ENCODE results near the gene NOTUM. TPM values are rescaled to one million over a fixed set of nuclear protein-coding genes. Genes with fewer than 3 reads are reported as not detected.
A peak's percentile ranks its signal among the peaks of the same experiment; 100 is the strongest.

The NOTUM gene
- total RNA-seq, 2 experiments from 2014 or later = 0.15 TPM; not detected in 1

GRCh38 chr17:81964081-81964849, 3.3 kb upstream of the NOTUM start:
- peaks cover 25% of the 10 kb centered on the region for H3K27me3 Mint-ChIP-seq
- ChIA-PET POLR2A (interaction anchor here (1.2 kb wide), 1 partner anchor 8 kb away, joined by 3 read pairs; no protein-coding TSS in a partner anchor), CTCF (interaction anchor here (1.2 kb wide), 1 partner anchor 58 kb away, joined by 5 read pairs; the partner anchor contains the start of genes CENPX and LRRC45)
- DNase-seq = no peak
- H3K27ac Mint-ChIP-seq = no peak overlapping the region
- peaks cover 6% of the 10 kb centered on the region for H3K4me1 Mint-ChIP-seq
- no peak overlapping the region for H3K4me3 Mint-ChIP-seq
- H3K9me3 Mint-ChIP-seq = no peaks in the 10 kb centered on the region
- H3K36me3 Mint-ChIP-seq (ENCODE audit: low read depth) = no peaks in the 10 kb centered on the region

GRCh38 chr17:81962499-81963441, 1.8 kb upstream of the NOTUM start:
- H3K4me1 Mint-ChIP-seq = peaks cover 4% of the 10 kb centered on the region
- H3K27ac Mint-ChIP-seq = no peak overlapping the region
- CTCF ChIA-PET = interaction anchor here (0.6 to 1.1 kb wide), 3 partner anchors 57 to 369 kb away, joined by 3 to 4 read pairs (median 3); no protein-coding TSS in a partner anchor
- no peaks in the 10 kb centered on the region for H3K36me3 Mint-ChIP-seq (ENCODE audit: low read depth)
- H3K27me3 Mint-ChIP-seq = peaks cover 37% of the 10 kb centered on the region
- no peak for DNase-seq
- H3K9me3 Mint-ChIP-seq = no peaks in the 10 kb centered on the region
- H3K4me3 Mint-ChIP-seq = no peak overlapping the region
- POLR2A ChIA-PET = interaction anchor here (1.2 to 1.6 kb wide), 2 partner anchors 10 to 14 kb away, joined by 3 to 6 read pairs; partner anchors contain the start of gene ASPSCR1

DNA sequence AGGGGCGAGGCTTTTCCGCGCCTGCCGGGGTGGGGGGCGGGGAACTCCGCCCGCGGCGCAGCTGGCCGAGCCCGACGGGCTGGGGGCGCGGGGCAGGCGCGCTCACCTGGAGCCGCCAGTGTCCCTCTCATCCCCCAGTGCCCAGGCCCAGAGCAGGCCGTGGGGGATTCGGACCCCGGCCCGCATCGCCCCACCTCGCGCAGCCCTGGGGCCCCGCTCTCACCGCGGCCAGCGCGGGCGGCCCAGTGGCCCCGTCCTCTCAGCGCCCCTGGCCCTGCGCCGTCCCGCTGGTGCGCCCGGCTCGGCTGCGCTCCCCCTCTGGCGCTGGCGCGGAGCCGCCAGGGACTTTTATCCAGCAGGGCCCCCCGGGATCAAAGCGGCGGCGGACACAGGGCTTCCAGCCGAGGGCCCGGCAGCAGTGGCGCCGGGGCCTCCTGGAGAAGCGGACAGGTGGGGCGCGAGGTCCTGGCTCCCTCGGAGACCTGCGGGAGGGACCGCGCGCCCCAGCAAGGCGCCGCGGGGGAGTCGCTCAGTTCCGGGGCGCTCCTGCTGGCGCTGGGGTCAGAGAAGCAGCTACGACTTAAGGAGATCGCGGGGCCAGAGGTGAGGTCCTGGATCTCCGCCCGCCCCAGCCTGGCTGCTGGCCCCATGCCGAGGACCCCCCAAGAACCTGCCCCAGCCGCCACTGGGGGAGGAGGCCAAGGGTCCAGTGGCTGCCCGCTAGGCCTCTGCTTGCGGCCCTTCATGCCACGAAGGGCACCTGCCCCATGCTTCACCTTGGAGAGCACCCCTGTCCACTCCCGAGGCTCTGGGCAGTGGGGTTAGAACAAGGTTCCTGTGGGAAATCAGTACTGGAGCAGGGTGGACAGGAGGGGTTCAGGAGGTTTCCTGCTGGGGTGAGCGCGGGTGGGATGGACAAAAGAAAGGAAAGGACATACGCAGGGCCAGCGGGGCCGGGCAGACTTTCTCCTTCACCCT, 823 bp upstream of the NOTUM start:
- DNase-seq = no peak
- Mint-ChIP-seq H3K27me3 (peaks cover 42% of the 10 kb centered on the region), H3K4me1 (peaks cover 4% of the 10 kb centered on the region), H3K9me3 (no peaks in the 10 kb centered on the region), H3K4me3 (no peak overlapping the region), H3K36me3 (ENCODE audit: low read depth) (no peaks in the 10 kb centered on the region), H3K27ac (no peak overlapping the region)
- POLR2A ChIA-PET = interaction anchor here (1.6 kb wide), 1 partner anchor 15 kb away, joined by 6 read pairs; the partner anchor contains the start of gene ASPSCR1
- CTCF ChIA-PET = interaction anchor here (0.6 to 2.6 kb wide), 4 partner anchors 37 to 368 kb away, joined by 3 to 73 read pairs (median 4); partner anchors contain the start of genes CENPX and LRRC45

DNA sequence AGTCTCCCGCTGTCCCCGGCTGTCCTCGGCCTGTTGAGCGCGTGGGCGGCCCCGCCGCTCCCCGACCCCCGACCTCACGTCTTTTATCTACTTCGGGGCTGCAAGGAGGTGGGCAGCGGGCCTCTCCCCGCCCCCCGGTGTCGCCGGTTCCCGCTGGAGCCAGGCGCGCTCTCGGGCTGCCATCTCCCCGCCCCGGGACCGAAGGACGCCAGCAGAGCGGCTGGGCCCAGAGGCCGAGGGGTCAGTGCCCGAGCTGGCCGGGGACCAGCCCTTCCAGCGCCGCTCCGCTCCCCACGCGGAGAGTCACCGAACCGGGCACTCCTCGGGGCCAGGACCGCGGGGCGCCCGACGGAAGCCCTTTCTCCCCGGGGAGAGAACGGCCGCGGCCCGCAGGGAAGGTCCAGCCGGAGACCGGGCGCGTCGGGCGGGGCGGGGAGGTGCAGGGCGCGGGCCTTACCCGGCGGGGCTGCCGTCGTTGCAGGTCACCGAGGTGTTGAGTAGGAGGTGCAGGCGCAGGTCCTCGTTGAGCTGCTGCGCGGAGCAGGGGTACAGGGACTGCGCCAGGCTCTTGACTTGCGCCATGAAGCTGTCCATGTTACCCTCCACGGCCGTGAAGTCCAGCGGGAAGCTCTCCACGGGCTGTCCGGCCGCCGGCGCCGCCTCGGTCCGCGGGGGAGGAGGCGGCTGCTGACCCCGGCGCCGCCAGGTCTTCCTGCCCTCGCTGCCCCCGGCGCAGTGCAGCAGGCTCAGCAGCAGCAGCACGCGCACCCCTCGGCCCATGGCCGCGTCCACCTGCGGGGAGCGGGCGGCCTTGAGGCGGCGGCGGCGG, 643 bp downstream of the NOTUM start:
- ChIA-PET POLR2A (interaction anchor here (0.7 to 2.3 kb wide), 7 partner anchors 16 to 245 kb away, joined by 3 to 30 read pairs (median 3); partner anchors contain the start of genes CENPX, DCXR and LRRC45), CTCF (interaction anchor here (1.0 to 2.6 kb wide), 20 partner anchors 9 to 390 kb away, joined by 3 to 73 read pairs (median 4); partner anchors contain the start of genes ASPSCR1, CENPX, DCXR and LRRC45)
- peaks cover 40% of the 10 kb centered on the region for H3K27me3 Mint-ChIP-seq
- H3K9me3 Mint-ChIP-seq = no peaks in the 10 kb centered on the region
- peaks cover 4% of the 10 kb centered on the region for H3K4me1 Mint-ChIP-seq
- no peak overlapping the region for H3K27ac Mint-ChIP-seq
- H3K36me3 Mint-ChIP-seq (ENCODE audit: low read depth) = no peaks in the 10 kb centered on the region
- DNase-seq = no peak
- H3K4me3 Mint-ChIP-seq = no peak overlapping the region

DNA sequence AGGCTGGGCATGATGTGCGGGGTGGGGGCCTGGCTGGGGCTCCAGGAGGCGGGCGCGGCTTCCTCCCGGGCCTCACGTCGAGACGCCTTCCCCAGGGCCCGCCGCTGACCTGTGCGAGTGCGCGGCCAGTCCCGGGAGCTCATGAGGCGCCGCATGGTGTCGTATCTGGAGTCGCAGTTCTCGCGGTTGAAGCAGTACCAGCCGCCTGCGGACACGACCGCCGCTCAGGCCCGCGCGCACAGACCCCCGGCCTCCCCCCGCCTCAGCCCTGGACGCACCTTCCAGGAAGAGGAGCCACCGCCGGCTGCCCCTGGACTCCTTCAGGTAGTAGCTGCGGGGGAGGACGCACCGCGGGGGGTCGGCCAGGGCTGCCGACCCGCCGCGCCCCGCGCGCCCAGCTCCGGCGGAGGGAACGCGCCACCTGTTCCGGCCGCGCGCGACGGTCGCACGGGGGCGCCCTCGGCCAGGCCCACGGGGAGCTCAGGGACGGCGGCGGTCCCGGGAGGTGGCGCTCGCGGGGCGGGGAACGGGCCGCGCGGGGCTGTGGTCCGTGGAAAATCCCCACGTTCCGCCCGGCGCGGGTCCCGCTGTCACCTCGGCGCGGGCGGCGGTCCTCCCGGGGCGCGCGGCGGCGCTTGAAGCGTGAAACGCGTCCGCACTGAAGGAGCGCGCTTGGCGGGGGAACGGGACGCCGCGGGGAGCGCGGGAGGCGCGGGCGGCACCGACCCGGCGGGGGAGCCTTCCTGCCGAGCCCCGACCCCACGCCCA, 1.4 kb downstream of the NOTUM start:
- peak; percentile 79 for DNase-seq
- peaks cover 38% of the 10 kb centered on the region for H3K27me3 Mint-ChIP-seq
- H3K9me3 Mint-ChIP-seq = no peaks in the 10 kb centered on the region
- peaks cover 4% of the 10 kb centered on the region for H3K4me1 Mint-ChIP-seq
- ChIA-PET CTCF (interaction anchor here (0.7 to 2.6 kb wide), 22 partner anchors 9 to 390 kb away, joined by 3 to 73 read pairs (median 4); partner anchors contain the start of genes ASPSCR1, CENPX, DCXR and LRRC45), POLR2A (interaction anchor here (0.7 to 2.3 kb wide), 7 partner anchors 17 to 246 kb away, joined by 3 to 30 read pairs (median 3); partner anchors contain the start of genes CENPX, DCXR and LRRC45)
- no peak overlapping the region for H3K4me3 Mint-ChIP-seq
- no peak overlapping the region for H3K27ac Mint-ChIP-seq
- no peaks in the 10 kb centered on the region for H3K36me3 Mint-ChIP-seq (ENCODE audit: low read depth)

GRCh38 chr17:81958633-81959342, 2.2 kb downstream of the NOTUM start:
- Mint-ChIP-seq H3K4me3 (peak overlapping the region; percentile 49), H3K36me3 (ENCODE audit: low read depth) (no peaks in the 10 kb centered on the region), H3K9me3 (no peaks in the 10 kb centered on the region), H3K27ac (no peak overlapping the region), H3K4me1 (peaks cover 4% of the 10 kb centered on the region), H3K27me3 (peaks cover 30% of the 10 kb centered on the region)
- no peak for DNase-seq
- CTCF ChIA-PET = interaction anchor here (0.7 to 2.6 kb wide), 21 partner anchors 10 to 391 kb away, joined by 3 to 73 read pairs (median 4); partner anchors contain the start of genes ASPSCR1, CENPX, DCXR and LRRC45
- POLR2A ChIA-PET = interaction anchor here (1.1 to 2.3 kb wide), 6 partner anchors 18 to 247 kb away, joined by 3 to 30 read pairs (median 4); partner anchors contain the start of genes CENPX, DCXR and LRRC45

GRCh38 chr17:81957691-81958432, 3.1 kb downstream of the NOTUM start:
- Mint-ChIP-seq H3K27ac (no peak overlapping the region), H3K4me3 (no peak overlapping the region), H3K4me1 (peaks cover 4% of the 10 kb centered on the region), H3K27me3 (peaks cover 26% of the 10 kb centered on the region), H3K9me3 (no peaks in the 10 kb centered on the region), H3K36me3 (ENCODE audit: low read depth) (no peaks in the 10 kb centered on the region)
- ChIA-PET POLR2A (no interaction called here), CTCF (no interaction called here)
- DNase-seq = no peak

DNA sequence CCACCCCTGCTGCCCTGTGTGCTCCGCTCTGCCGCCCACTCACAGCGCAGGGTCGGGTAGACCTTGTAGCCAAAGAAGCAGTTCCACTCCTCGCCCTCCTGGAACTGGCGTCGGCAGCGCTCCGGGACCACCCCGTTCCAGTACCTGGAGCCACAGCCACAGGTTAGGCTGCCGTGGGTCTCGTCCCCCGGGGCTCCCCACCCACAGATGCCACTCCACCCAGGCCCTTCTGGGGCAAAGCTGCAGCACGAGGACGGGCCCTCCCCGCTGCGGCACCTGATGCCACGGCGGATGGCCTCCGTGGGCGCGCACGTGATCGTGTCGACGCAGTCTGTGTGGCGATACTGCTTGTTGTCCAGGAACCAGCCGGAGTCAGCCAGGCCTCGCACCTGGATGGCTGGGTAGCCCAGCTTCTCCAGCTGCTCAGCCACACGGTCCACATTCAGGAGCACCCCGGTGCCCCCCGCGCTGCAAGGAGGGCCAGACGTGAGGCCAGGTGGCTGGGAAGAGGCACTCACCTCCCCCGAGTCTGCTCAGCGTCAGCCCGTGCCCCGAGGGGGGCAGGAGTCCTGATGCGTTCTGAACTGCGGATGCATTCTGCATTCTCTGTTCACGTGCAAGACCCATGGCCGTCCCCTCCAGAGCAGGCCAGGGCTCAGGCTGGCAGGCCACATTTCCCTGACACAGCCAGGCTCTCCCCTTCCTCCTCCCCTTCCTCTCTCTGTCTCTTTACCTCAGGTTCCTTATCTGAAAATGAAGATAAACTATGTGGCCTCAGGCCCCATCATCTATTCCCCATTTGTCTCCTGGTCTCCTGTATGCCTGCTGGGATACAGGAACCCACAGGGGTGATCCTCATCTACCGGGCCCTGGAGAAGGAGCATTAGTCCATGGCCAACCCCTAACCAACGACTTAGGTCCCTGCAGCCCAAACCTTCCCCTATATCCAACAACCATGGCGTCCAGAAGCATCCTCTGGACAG, 4.1 kb downstream of the NOTUM start:
- H3K27me3 Mint-ChIP-seq = peaks cover 19% of the 10 kb centered on the region
- H3K4me3 Mint-ChIP-seq = no peak overlapping the region
- H3K4me1 Mint-ChIP-seq = peaks cover 4% of the 10 kb centered on the region
- H3K9me3 Mint-ChIP-seq = no peaks in the 10 kb centered on the region
- ChIA-PET CTCF (no interaction called here), POLR2A (no interaction called here)
- H3K36me3 Mint-ChIP-seq (ENCODE audit: low read depth) = no peaks in the 10 kb centered on the region
- DNase-seq = no peak
- no peak overlapping the region for H3K27ac Mint-ChIP-seq
